ENCODE measurements around the gene INTS1. TPM values are rescaled to one million over a fixed set of nuclear protein-coding genes. Genes with fewer than 3 reads are reported as not detected.

INTS1 gene
- total and polyA plus RNA-seq, 2 of the 4 experiments (the other 2 are of a cell fraction): 9.3 to 40.1 TPM

GRCh38 chr7:1434165-1434718 is 69.9 kb downstream of the INTS1 start:
- no peak overlapping the region for H3K27ac ChIP-seq (ENCODE audit: insufficient read depth, low read length)
- TF ChIP-seq USF2 (IDR thresholded peaks at IDR 0.05; ENCODE audit: low read depth, low read length) (no peak), SMC3 (IDR thresholded peaks at IDR 0.05; ENCODE audit: low read depth, low read length) (no peak), CHD1 (IDR thresholded peaks at IDR 0.05; ENCODE audit: low read depth, low read length) (no peak)
- H3K4me2 ChIP-seq (ENCODE audit: low read depth, low read length): no peak overlapping the region
- WGBS, 2 experiments (ENCODE audit: extremely low coverage in 2 of 2, insufficient read length in 1 of 2): 93% methylated on average over 19 of the region's 35 CpGs; no CpG with 5 or more reads in 1 of the 2 experiments
- intact Hi-C loops (cut with micrococcal nuclease): no loop called here
- H4K8ac ChIP-seq (ENCODE audit: low read depth in 2 of 2, low read length in 2 of 2): no peak overlapping the region
- no peaks in the 10 kb centered on the region for H3K79me1 ChIP-seq (ENCODE audit: low read depth in 1 of 2, low read length in 2 of 2)
- H2BK5ac ChIP-seq (ENCODE audit: low read depth, low read length, poor library complexity, severe bottlenecking): no peak overlapping the region
- H2AK5ac ChIP-seq (ENCODE audit: low read depth, low read length): no peak overlapping the region
- BruUV-seq (replicated peaks): no TSS peak
- H4K91ac ChIP-seq (ENCODE audit: insufficient read depth, low read depth, low read length): no peak overlapping the region
- peaks cover 28% of the 10 kb centered on the region for H3K36me3 ChIP-seq (ENCODE audit: control insufficient read depth, insufficient read depth, low read length)
- H3K56ac ChIP-seq (ENCODE audit: extremely low read depth, insufficient read depth, low read length): no peak overlapping the region
- no peak overlapping the region for H3K23ac ChIP-seq (ENCODE audit: low read depth, low read length)
- H3K27me3 ChIP-seq (ENCODE audit: control insufficient read depth, insufficient read depth, low read length): no peaks in the 10 kb centered on the region
- dilution Hi-C loops (cut with HindIII; ENCODE audit: low sequenced_read_pairs, unreplicated experiment): no loop called here
- H3K9ac ChIP-seq (ENCODE audit: low read depth, low read length): no peak overlapping the region
- no peak overlapping the region for H2BK20ac ChIP-seq (ENCODE audit: low read depth, low read length)
- H2AK9ac ChIP-seq (replicated peaks; ENCODE audit: low read depth, low read length, poor library complexity): no peak overlapping the region
- ChIA-PET CTCF (no interaction called here), POLR2A (ENCODE audit: unreplicated experiment) (interaction anchor here (0.6 kb wide), 1 partner anchor 25 kb away, joined by 4 read pairs; no protein-coding TSS in a partner anchor)
- peaks cover 3% of the 10 kb centered on the region for H3K9me1 ChIP-seq (ENCODE audit: insufficient read depth, low read length)
- no peak overlapping the region for H2BK120ac ChIP-seq (ENCODE audit: low read depth, low read length)
- in situ Hi-C loops (cut with MboI; ENCODE audit: low sequenced_read_pairs): no loop called here
- H3K9me3 ChIP-seq (ENCODE audit: control insufficient read depth, insufficient read depth, low read length): no peaks in the 10 kb centered on the region
- no peak for ATAC-seq (ENCODE audit: low read depth)
- no peak overlapping the region for H2AFZ ChIP-seq (replicated peaks; ENCODE audit: low read length, poor library complexity)
- no peak overlapping the region for H3K18ac ChIP-seq (ENCODE audit: low read depth, low read length)
- H3K4me3 ChIP-seq (ENCODE audit: insufficient read depth, low read depth, low read length): no peak overlapping the region
- H2BK15ac ChIP-seq (ENCODE audit: low read depth, low read length): no peak overlapping the region
- H4K5ac ChIP-seq (ENCODE audit: low read depth, low read length): no peak overlapping the region
- H4K20me1 ChIP-seq (ENCODE audit: insufficient read depth, low read length): peaks cover 14% of the 10 kb centered on the region
- no peaks in the 10 kb centered on the region for H3K4me1 ChIP-seq (ENCODE audit: control insufficient read depth, insufficient read depth, low read length)
- H3K4ac ChIP-seq (ENCODE audit: low read depth, low read length): no peak overlapping the region
- no peak overlapping the region for H3K14ac ChIP-seq (replicated peaks; ENCODE audit: low read depth, low read length)
- DNase-seq: no peak

Data from IMR-90 (cell line).